ENCODE measurements around the gene KRT222. TPM values are rescaled to one million over a fixed set of nuclear protein-coding genes. Genes with fewer than 3 reads are reported as not detected.

Gene KRT222
- total RNA-seq, 1 experiment from 2014 or later, result not detected

DNA sequence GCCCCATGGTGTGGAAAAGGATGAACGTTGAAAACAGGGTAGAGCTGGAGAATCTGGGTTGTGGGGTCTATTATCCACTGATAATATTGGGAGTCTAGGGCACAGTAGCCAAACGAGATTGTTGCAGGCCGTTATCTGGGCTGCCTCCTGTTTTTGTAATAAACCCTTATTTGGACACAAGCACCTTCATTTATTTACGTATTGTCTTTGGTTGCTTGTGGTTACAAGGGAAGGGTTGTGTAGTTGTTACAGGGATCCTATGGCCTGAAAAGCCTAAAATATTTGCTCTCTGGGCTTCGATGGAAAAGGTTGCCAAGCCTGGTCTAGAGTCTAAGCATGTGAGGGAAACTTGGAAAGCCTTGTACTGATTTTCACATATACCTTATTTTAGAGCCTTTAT, 13.0 kb downstream of the KRT222 start:
- BruUV-seq (replicated peaks), result no TSS peak
- Histone ChIP-seq H3K36me3 (ENCODE audit: control insufficient read depth, insufficient read depth, low read length) (no peaks in the 10 kb centered on the region), H3K4me1 (peaks cover 12% of the 10 kb centered on the region), H3K4me3 (ENCODE audit: low read depth, low read length) (no peak overlapping the region), H3K9me3 (no peaks in the 10 kb centered on the region), H3K27me3 (replicated peaks; ENCODE audit: control insufficient read depth, insufficient read depth, low read length) (no peaks in the 10 kb centered on the region)
- DNase-seq, result no peak
- no peaks in the 10 kb centered on the region for H3K9me3 Mint-ChIP-seq (ENCODE audit: unreplicated experiment)
- ChIA-PET POLR2A (no interaction called here), CTCF (no interaction called here)
- intact Hi-C loops (cut with micrococcal nuclease; ENCODE audit: unreplicated experiment), result no loop called here
- H3K27me3 Mint-ChIP-seq (ENCODE audit: insufficient read depth, unreplicated experiment), result no peaks in the 10 kb centered on the region
- no peak overlapping the region for H3K27ac Mint-ChIP-seq (ENCODE audit: unreplicated experiment)
- no peak overlapping the region for H3K4me3 Mint-ChIP-seq (ENCODE audit: unreplicated experiment)
- peaks cover 12% of the 10 kb centered on the region for H3K36me3 Mint-ChIP-seq (ENCODE audit: insufficient read depth, unreplicated experiment)
- TF ChIP-seq, protein P1, sequence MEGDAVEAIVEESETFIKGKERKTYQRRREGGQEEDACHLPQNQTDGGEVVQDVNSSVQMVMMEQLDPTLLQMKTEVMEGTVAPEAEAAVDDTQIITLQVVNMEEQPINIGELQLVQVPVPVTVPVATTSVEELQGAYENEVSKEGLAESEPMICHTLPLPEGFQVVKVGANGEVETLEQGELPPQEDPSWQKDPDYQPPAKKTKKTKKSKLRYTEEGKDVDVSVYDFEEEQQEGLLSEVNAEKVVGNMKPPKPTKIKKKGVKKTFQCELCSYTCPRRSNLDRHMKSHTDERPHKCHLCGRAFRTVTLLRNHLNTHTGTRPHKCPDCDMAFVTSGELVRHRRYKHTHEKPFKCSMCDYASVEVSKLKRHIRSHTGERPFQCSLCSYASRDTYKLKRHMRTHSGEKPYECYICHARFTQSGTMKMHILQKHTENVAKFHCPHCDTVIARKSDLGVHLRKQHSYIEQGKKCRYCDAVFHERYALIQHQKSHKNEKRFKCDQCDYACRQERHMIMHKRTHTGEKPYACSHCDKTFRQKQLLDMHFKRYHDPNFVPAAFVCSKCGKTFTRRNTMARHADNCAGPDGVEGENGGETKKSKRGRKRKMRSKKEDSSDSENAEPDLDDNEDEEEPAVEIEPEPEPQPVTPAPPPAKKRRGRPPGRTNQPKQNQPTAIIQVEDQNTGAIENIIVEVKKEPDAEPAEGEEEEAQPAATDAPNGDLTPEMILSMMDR (IDR thresholded peaks at IDR 0.05; ENCODE audit: insufficient read depth in 1 of 2, low read depth in 1 of 2, low read length in 1 of 2, severe bottlenecking in 1 of 2, unreplicated experiment in 1 of 2), result no peak
- no peaks in the 10 kb centered on the region for H3K4me1 Mint-ChIP-seq (ENCODE audit: low read depth, unreplicated experiment)

DNA sequence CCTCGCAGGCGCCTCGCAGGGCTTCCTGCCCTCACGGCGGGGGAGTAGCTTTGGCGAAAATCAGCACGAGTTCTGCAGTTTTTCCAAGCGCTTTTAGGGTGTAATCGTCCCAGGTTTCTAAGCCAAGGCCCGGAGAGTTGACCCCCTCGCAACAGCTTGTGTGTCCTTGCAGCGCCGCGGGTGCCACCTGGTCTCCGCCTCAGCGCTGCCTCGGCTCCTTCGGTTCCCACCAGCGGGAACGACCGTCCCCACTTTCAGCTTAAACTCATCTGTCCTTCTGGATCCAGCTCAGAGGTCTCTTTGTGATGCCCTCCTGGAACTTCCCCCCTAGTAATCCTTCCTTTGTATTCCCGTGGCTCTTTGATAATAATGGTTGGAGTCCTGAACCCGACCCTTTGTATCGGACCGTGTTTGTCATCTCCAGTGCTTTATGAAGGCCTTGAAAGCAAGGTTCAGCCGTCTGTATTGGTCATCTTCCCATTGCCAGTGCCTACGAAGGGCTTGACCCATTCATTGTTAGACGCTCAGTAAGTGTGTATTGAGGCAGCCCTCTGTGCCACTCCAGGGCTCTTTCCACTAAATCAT, 16.5 kb downstream of the KRT222 start:
- peak overlapping the region; percentile 93 for H3K4me3 ChIP-seq (ENCODE audit: low read depth, low read length)
- H3K27me3 ChIP-seq (replicated peaks; ENCODE audit: control insufficient read depth, insufficient read depth, low read length), result no peaks in the 10 kb centered on the region
- no peaks in the 10 kb centered on the region for H3K9me3 Mint-ChIP-seq (ENCODE audit: unreplicated experiment)
- TF ChIP-seq, protein P1 (IDR thresholded peaks at IDR 0.05; ENCODE audit: insufficient read depth in 1 of 2, low read depth in 1 of 2, low read length in 1 of 2, severe bottlenecking in 1 of 2, unreplicated experiment in 1 of 2), result no peak
- H3K4me3 Mint-ChIP-seq (ENCODE audit: unreplicated experiment), result peak overlapping the region; percentile 83
- ChIA-PET CTCF (interaction anchor here (1.0 to 1.8 kb wide), 2 partner anchors 48 to 79 kb away, joined by 3 to 4 read pairs; no protein-coding TSS in a partner anchor), POLR2A (no interaction called here)
- H3K36me3 Mint-ChIP-seq (ENCODE audit: insufficient read depth, unreplicated experiment), result peaks cover 31% of the 10 kb centered on the region
- peak overlapping the region; percentile 97 for H3K27ac Mint-ChIP-seq (ENCODE audit: unreplicated experiment)
- H3K4me1 Mint-ChIP-seq (ENCODE audit: low read depth, unreplicated experiment), result peaks cover 10% of the 10 kb centered on the region
- no peaks in the 10 kb centered on the region for H3K27me3 Mint-ChIP-seq (ENCODE audit: insufficient read depth, unreplicated experiment)
- H3K36me3 ChIP-seq (ENCODE audit: control insufficient read depth, insufficient read depth, low read length), result no peaks in the 10 kb centered on the region; the same call in 1 of the 2 replicates
- DNase-seq, result no peak
- no peaks in the 10 kb centered on the region for H3K9me3 ChIP-seq
- no TSS peak for BruUV-seq (replicated peaks)
- peaks cover 12% of the 10 kb centered on the region for H3K4me1 ChIP-seq
- intact Hi-C loops (cut with micrococcal nuclease; ENCODE audit: unreplicated experiment), result loop anchor here (1.0 to 2.0 kb wide), 2 partner anchors 54 to 79 kb away; partner anchors contain the start of gene KRT24

DNA sequence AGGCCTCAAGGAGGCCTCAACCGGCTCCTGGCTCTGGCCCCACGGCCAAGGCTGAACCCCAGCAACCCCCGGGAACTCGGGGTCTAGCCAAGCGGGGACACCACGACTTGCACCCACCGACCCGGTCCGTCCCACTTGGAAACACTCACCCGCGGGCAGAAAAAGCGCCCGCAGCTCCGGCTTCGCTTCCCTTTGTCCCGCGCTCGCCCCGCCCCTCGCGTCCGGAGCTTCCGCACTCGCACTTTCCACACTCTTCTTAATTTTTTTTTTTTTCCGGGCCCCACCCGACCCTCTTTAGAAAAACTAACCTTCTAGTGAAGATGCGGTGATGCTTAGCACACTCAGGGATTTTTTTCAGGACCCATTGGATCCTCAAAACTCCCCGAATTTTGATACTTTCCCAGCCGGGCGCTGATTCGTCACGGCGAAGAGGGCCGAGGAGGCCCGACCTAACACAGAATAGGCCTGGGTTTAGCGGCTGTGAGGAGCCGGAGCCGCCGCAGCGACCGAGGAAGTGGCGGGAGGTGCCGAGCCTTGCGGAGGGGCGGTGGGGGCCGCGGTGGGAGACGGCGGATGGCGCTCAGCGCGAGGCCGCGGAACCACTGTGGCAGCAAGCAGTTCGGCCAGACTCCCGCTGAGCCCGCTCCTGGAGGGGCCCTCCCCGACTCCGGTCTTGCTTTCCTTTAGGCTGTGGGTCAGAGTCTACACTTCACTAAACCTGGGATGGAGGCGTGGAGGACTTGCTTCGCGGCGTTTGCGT, 17.2 kb downstream of the KRT222 start, which contains the start of gene SMARCE1:
SMARCE1 (minus strand) TSS at position 195 of the 760 bp plus-strand sequence. CDS start 2,016 bp downstream, outside the sequence.
- intact Hi-C loops (cut with micrococcal nuclease; ENCODE audit: unreplicated experiment), result loop anchor here (1.0 to 2.0 kb wide), 2 partner anchors 55 to 79 kb away; partner anchors contain the start of gene KRT24
- H3K4me1 Mint-ChIP-seq (ENCODE audit: low read depth, unreplicated experiment), result peaks cover 10% of the 10 kb centered on the region
- Histone ChIP-seq H3K4me1 (peaks cover 12% of the 10 kb centered on the region), H3K36me3 (ENCODE audit: control insufficient read depth, insufficient read depth, low read length) (no peaks in the 10 kb centered on the region; the same call in 1 of the 2 replicates), H3K9me3 (no peaks in the 10 kb centered on the region), H3K4me3 (ENCODE audit: low read depth, low read length) (peak within 1 kb of the TSS; percentile 93), H3K27me3 (replicated peaks; ENCODE audit: control insufficient read depth, insufficient read depth, low read length) (no peaks in the 10 kb centered on the region)
- no peaks in the 10 kb centered on the region for H3K27me3 Mint-ChIP-seq (ENCODE audit: insufficient read depth, unreplicated experiment)
- DNase-seq, result peak; percentile 82 to 84
- no TSS peak for BruUV-seq (replicated peaks)
- H3K36me3 Mint-ChIP-seq (ENCODE audit: insufficient read depth, unreplicated experiment), result peaks cover 38% of the 10 kb centered on the region
- TF ChIP-seq, protein P1 (IDR thresholded peaks at IDR 0.05; ENCODE audit: insufficient read depth in 1 of 2, low read depth in 1 of 2, low read length in 1 of 2, severe bottlenecking in 1 of 2, unreplicated experiment in 1 of 2), result no peak
- ChIA-PET POLR2A (interaction anchor here (0.7 kb wide), 4 partner anchors 44 to 1741 kb away, joined by 3 to 6 read pairs (median 4); no protein-coding TSS in a partner anchor), CTCF (interaction anchor here (1.0 to 1.8 kb wide), 3 partner anchors 32 to 172 kb away, joined by 3 to 4 read pairs (median 4); no protein-coding TSS in a partner anchor)
- peak within 1 kb of the TSS; percentile 97 for H3K27ac Mint-ChIP-seq (ENCODE audit: unreplicated experiment)
- H3K9me3 Mint-ChIP-seq (ENCODE audit: unreplicated experiment), result no peaks in the 10 kb centered on the region
- H3K4me3 Mint-ChIP-seq (ENCODE audit: unreplicated experiment), result peak within 1 kb of the TSS; percentile 83
